Mesenchymal stem cell (in vitro differentiated cells and primary cell): Measurements from ENCODE around the gene FOXP1.

ENCODE experiments used
- DNase-seq: peaks from one replicate; pipeline ENCODE4 v3.0.0-alpha.2; 2013
- H2AFZ ChIP-seq: one replicate; pipeline ENCODE4 v1.6.1; 2013; ENCODE audit warnings: low read depth, mild to moderate bottlenecking, control low read depth, inconsistent platforms, low read length, moderate library complexity
- H2AK5ac ChIP-seq: 2 replicates; pipeline ENCODE4 v1.6.1; 2013; ENCODE audit warnings: low read length, moderate library complexity, mild to moderate bottlenecking, inconsistent platforms; ENCODE audit not compliant: severe bottlenecking
- H2BK120ac ChIP-seq: one replicate; pipeline ENCODE4 v1.6.1; 2013; ENCODE audit warnings: low read depth, mild to moderate bottlenecking, inconsistent platforms, low read length, moderate library complexity
- H2BK12ac ChIP-seq, 2 experiments: one replicate each; pipeline ENCODE4 v1.6.1; 2013; ENCODE audit warnings: inconsistent platforms in 2 of 2, low read length in 2 of 2, mild to moderate bottlenecking in 2 of 2, moderate library complexity in 2 of 2, control low read depth in 1 of 2
- H2BK15ac ChIP-seq: one replicate; pipeline ENCODE4 v1.6.1; 2013; ENCODE audit warnings: mild to moderate bottlenecking, low read depth, inconsistent platforms; ENCODE audit not compliant: poor library complexity, severe bottlenecking
- H2BK5ac ChIP-seq: 2 replicates; pipeline ENCODE4 v1.6.1; 2013; ENCODE audit warnings: low read depth, mild to moderate bottlenecking, low read length, control low read depth, inconsistent platforms; ENCODE audit not compliant: poor library complexity, severe bottlenecking
- H3K14ac ChIP-seq, 2 experiments: one replicate each; pipeline ENCODE4 v1.6.1; 2013; ENCODE audit warnings: inconsistent platforms in 2 of 2, low read length in 2 of 2, control low read depth in 1 of 2, mild to moderate bottlenecking in 1 of 2, moderate library complexity in 1 of 2
- H3K18ac ChIP-seq, 2 experiments: one replicate each; pipeline ENCODE4 v1.6.1; 2013; ENCODE audit warnings: inconsistent platforms in 2 of 2, low read length in 2 of 2, control low read depth in 1 of 2, low read depth in 1 of 2, mild to moderate bottlenecking in 1 of 2
- H3K23ac ChIP-seq, 2 experiments: one replicate each; pipeline ENCODE4 v1.6.1; 2013; ENCODE audit warnings: inconsistent platforms in 2 of 2, low read length in 2 of 2, mild to moderate bottlenecking in 2 of 2, moderate library complexity in 2 of 2, control low read depth in 1 of 2
- H3K27ac ChIP-seq: 2 replicates; pipeline ENCODE4 v1.5.1; 2013; ENCODE audit warnings: mild to moderate bottlenecking, moderate library complexity, low read length, control low read depth, inconsistent platforms; ENCODE audit not compliant: poor library complexity, severe bottlenecking
- H3K27me3 ChIP-seq, 2 experiments: 2 replicates each; pipeline versions ENCODE4 v1.6.1 to v1.7.0; 2013; ENCODE audit warnings: low read length in 2 of 2, mild to moderate bottlenecking in 2 of 2, moderate library complexity in 2 of 2, control low read depth in 1 of 2, inconsistent platforms in 1 of 2; ENCODE audit not compliant: control insufficient read depth in 1 of 2, insufficient read depth in 1 of 2
- H3K36me3 ChIP-seq, 2 experiments: 2 replicates each; pipeline versions ENCODE4 v1.6.1 to v1.7.0; 2013; ENCODE audit warnings: low read length in 2 of 2, control low read depth in 1 of 2, inconsistent platforms in 1 of 2, low read depth in 1 of 2, mild to moderate bottlenecking in 1 of 2; ENCODE audit not compliant: insufficient read depth in 2 of 2, control insufficient read depth in 1 of 2
- H3K4ac ChIP-seq, 2 experiments: one replicate each; pipeline ENCODE4 v1.6.1; 2013; ENCODE audit warnings: inconsistent platforms in 2 of 2, low read length in 2 of 2, mild to moderate bottlenecking in 2 of 2, moderate library complexity in 2 of 2, control low read depth in 1 of 2, low read depth in 1 of 2
- H3K4me1 ChIP-seq: 2 replicates; pipeline ENCODE4 v1.6.1; 2013; ENCODE audit warnings: low read depth, low read length, control low read depth; ENCODE audit not compliant: control insufficient read depth, insufficient read depth
- H3K4me2 ChIP-seq: 2 replicates; pipeline ENCODE4 v1.6.1; 2013; ENCODE audit warnings: low read length, mild to moderate bottlenecking, inconsistent platforms; ENCODE audit not compliant: poor library complexity, severe bottlenecking
- H3K4me3 ChIP-seq, 2 experiments: 2 replicates each; pipeline versions ENCODE4 v1.5.1 to v1.7.0; 2013; ENCODE audit warnings: low read length in 2 of 2, mild to moderate bottlenecking in 2 of 2, control low read depth in 1 of 2, low read depth in 1 of 2; ENCODE audit not compliant: insufficient read depth in 1 of 2
- H3K79me1 ChIP-seq: replicated peaks from 2 replicates; pipeline ENCODE4 v1.6.1; 2013; ENCODE audit warnings: mild to moderate bottlenecking, control low read depth, low read length, inconsistent platforms; ENCODE audit not compliant: poor library complexity, severe bottlenecking
- H3K9ac ChIP-seq: 2 replicates; pipeline ENCODE4 v1.7.0; 2013; ENCODE audit warnings: mild to moderate bottlenecking, low read length, moderate library complexity
- H3K9me3 ChIP-seq: 2 replicates; pipeline ENCODE4 v1.7.0; 2013; ENCODE audit warnings: mild to moderate bottlenecking, low read length; ENCODE audit not compliant: control insufficient read depth
- H4K8ac ChIP-seq: one replicate; pipeline ENCODE4 v1.6.1; 2013; ENCODE audit warnings: inconsistent platforms, mild to moderate bottlenecking, low read length, moderate library complexity
- H4K91ac ChIP-seq: one replicate; pipeline ENCODE4 v1.6.1; 2013; ENCODE audit warnings: mild to moderate bottlenecking, low read length, inconsistent platforms
- whole genome bisulfite sequencing: methylation state at CpG from one replicate; pipeline ENCODE4 v1.1.7; 2013; ENCODE audit warnings: mixed read lengths; 5-methylcytosine and 5-hydroxymethylcytosine counted together

FOXP1 gene

GRCh38 chr3:71035314-71035713 is 548.2 kb downstream of the FOXP1 start:
- Histone ChIP-seq H2BK120ac (no peak overlapping the region), H3K23ac (no peak overlapping the region), H3K27me3 (no peaks in the 10 kb centered on the region), H3K9ac (no peak overlapping the region), H3K4me1 (peaks cover 4% of the 10 kb centered on the region), H3K27ac (peak overlapping the region; percentile 8), H3K14ac (no peak overlapping the region), H2BK5ac (no peak overlapping the region), H3K4me3 (no peak overlapping the region), H4K91ac (no peak overlapping the region), H3K18ac (no peak overlapping the region), H3K9me3 (no peaks in the 10 kb centered on the region), H3K4ac (no peak overlapping the region), H3K4me2 (no peak overlapping the region), H3K79me1 (peaks cover 33% of the 10 kb centered on the region), H2BK15ac (no peak overlapping the region), H2AFZ (no peak overlapping the region), H3K36me3 (peaks cover 20 to 100% of the 10 kb centered on the region in 2 experiments), H4K8ac (no peak overlapping the region), H2BK12ac (no peak overlapping the region), H2AK5ac (no peak overlapping the region)
- WGBS = 35% methylated on average over 4 of the region's 5 CpGs
- peak; percentile 49 for DNase-seq

DNA sequence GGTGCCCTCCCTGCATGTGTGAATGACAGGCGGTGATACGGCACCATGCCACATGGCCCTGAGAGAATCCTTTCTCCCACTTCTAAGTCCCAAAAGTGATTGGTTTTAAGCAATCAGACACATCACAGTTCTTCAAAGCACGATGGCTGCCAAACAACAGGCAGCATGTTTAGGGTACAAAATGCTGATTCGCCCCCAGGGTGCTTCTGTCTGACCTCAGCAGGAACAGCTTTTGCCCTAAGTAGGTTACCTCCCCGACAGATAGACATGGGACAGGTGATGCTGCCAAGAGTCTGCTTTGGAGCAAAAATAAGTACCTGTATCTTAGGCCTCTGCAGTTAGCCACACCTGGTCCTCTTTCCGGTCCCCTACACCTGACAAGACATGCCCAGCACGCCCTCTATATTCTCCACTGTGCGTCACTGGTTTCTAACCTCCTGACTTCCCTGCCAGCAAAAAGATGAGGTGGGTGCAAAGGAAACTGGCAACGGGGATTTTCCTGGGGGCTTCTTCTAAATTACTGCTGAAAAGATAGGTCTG is 549.8 kb downstream of the FOXP1 start:
- H2BK15ac ChIP-seq = no peak overlapping the region
- no peak overlapping the region for H3K4me3 ChIP-seq
- H3K27ac ChIP-seq = no peak overlapping the region
- no peak overlapping the region for H3K23ac ChIP-seq
- peaks cover 4% of the 10 kb centered on the region for H3K4me1 ChIP-seq
- 97% methylated on average over 9 of the region's 9 CpGs for WGBS
- H3K79me1 ChIP-seq = peaks cover 37% of the 10 kb centered on the region
- no peak overlapping the region for H2AK5ac ChIP-seq
- peak overlapping the region in 1 of 2 experiments; percentile 38 for H3K18ac ChIP-seq
- H3K27me3 ChIP-seq = no peaks in the 10 kb centered on the region
- no peak overlapping the region for H2BK5ac ChIP-seq
- H3K36me3 ChIP-seq = peaks cover 23 to 98% of the 10 kb centered on the region in 2 experiments
- H3K9me3 ChIP-seq = no peaks in the 10 kb centered on the region
- H2AFZ ChIP-seq = no peak overlapping the region
- H4K8ac ChIP-seq = no peak overlapping the region
- H3K4me2 ChIP-seq = no peak overlapping the region
- DNase-seq = no peak
- no peak overlapping the region for H2BK120ac ChIP-seq
- no peak overlapping the region for H3K9ac ChIP-seq
- no peak overlapping the region for H4K91ac ChIP-seq
- H3K14ac ChIP-seq = no peak overlapping the region
- H3K4ac ChIP-seq = no peak overlapping the region
- H2BK12ac ChIP-seq = no peak overlapping the region

DNA sequence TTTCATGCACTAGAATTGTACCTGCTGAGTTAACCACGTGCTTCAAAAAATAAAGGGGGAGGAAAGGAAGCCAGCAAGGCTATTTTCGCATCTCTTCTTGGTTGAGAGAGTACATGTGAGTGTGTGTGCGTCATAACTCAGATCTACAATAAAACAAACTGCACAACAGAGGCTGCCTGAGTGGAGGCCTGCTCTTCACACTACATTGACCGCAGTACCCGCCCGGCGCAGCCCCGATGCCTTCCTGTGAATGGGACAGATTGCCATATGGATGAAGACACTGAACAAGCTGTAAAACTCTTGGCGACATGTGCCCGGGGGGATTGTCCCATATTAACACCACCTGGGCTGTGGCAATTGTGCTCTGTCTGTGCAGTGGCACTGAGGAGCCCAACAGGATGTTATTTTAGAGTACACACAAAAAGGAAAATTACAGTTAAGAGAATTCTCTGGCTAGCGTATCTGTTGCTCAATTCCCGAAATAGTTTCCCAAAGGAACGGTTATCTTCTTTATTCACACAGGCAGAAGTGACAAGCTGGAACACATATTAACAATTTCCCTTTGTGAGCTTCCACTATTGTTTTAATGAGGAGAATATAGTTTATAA is 551.5 kb downstream of the FOXP1 start:
- peaks cover 4% of the 10 kb centered on the region for H3K4me1 ChIP-seq
- H3K79me1 ChIP-seq = peaks cover 34% of the 10 kb centered on the region
- no peak overlapping the region for H3K9ac ChIP-seq
- peaks cover 21 to 97% of the 10 kb centered on the region in 2 experiments for H3K36me3 ChIP-seq
- peak overlapping the region; percentile 19 for H2BK15ac ChIP-seq
- no peaks in the 10 kb centered on the region for H3K9me3 ChIP-seq
- H4K8ac ChIP-seq = no peak overlapping the region
- H2BK12ac ChIP-seq = no peak overlapping the region
- H2BK120ac ChIP-seq = no peak overlapping the region
- no peak overlapping the region for H3K4me2 ChIP-seq
- H3K14ac ChIP-seq = peak overlapping the region in 1 of 2 experiments; percentile 50
- H4K91ac ChIP-seq = no peak overlapping the region
- H3K23ac ChIP-seq = no peak overlapping the region
- no peak overlapping the region for H2BK5ac ChIP-seq
- no peak overlapping the region for H2AFZ ChIP-seq
- H3K4me3 ChIP-seq = peak overlapping the region in 1 of 2 experiments; percentile 22
- no peak for DNase-seq
- 94% methylated on average over 10 of the region's 13 CpGs for WGBS
- no peak overlapping the region for H3K4ac ChIP-seq
- no peak overlapping the region for H3K27ac ChIP-seq
- H3K18ac ChIP-seq = peak overlapping the region in 1 of 2 experiments; percentile 18
- no peak overlapping the region for H2AK5ac ChIP-seq
- no peaks in the 10 kb centered on the region for H3K27me3 ChIP-seq

DNA sequence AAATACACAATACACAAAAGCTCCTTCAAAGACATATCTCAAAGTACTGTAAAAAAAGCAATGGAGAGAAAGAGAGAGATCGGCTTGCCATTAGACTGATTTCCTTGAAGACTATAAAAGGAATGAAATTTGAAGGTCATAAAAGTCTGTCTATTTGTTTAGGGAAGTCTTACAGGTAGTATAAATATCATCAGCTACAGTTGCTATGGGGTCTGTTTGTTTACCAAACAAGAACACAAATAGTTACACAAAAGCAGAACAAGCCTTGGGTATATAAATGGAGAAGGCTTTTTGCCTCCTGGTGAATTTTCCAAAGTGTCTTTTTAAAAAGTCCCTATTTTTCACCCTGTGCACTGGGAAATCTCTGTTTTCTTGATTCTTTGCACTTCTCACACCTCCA is 552.3 kb downstream of the FOXP1 start:
- Histone ChIP-seq H2BK120ac (no peak overlapping the region), H3K79me1 (peaks cover 36% of the 10 kb centered on the region), H3K27ac (no peak overlapping the region), H3K23ac (no peak overlapping the region), H3K14ac (no peak overlapping the region), H2BK12ac (no peak overlapping the region), H3K36me3 (peaks cover 26 to 95% of the 10 kb centered on the region in 2 experiments), H3K9ac (no peak overlapping the region), H3K9me3 (no peaks in the 10 kb centered on the region), H3K4me1 (peaks cover 4% of the 10 kb centered on the region), H4K8ac (no peak overlapping the region), H3K4ac (no peak overlapping the region), H3K4me2 (no peak overlapping the region), H3K18ac (no peak overlapping the region), H4K91ac (no peak overlapping the region), H3K27me3 (no peaks in the 10 kb centered on the region), H3K4me3 (no peak overlapping the region), H2BK15ac (no peak overlapping the region), H2AFZ (no peak overlapping the region), H2BK5ac (no peak overlapping the region), H2AK5ac (no peak overlapping the region)
- peak; percentile 26 for DNase-seq
- WGBS = 100% methylated on average over 1 of the region's 1 CpG
